Stimulated activated memory B cell treated with anti-CD40 and anti-IgM and Interleukin-4, amounts not matched to agents 10 μg/mL and 1 μg/mL and 100 μg/mL, for 72 hours (primary cell): Measurements from ENCODE around the gene ZNF316.
A peak's percentile ranks its signal among the peaks of the same experiment; 100 is the strongest.

Experiments used
- ATAC-seq: fragments of 150-1000 bp; cut with Tn5 transposase; 2 replicates; pipeline ENCODE4 v1.10.0; 2021
- H3K27ac Mint-ChIP-seq: one replicate; pipeline ENCODE4 v1.8.0; 2022; ENCODE audit warnings: mild to moderate bottlenecking, mixed read lengths
- H3K27me3 Mint-ChIP-seq: one replicate; pipeline ENCODE4 v1.8.0; 2022; ENCODE audit warnings: mixed read lengths
- H3K36me3 Mint-ChIP-seq: one replicate; pipeline ENCODE4 v1.8.0; 2022; ENCODE audit warnings: mixed read lengths
- H3K4me1 Mint-ChIP-seq: one replicate; pipeline ENCODE4 v1.8.0; 2022; ENCODE audit warnings: mixed read lengths
- H3K4me3 Mint-ChIP-seq: one replicate; pipeline ENCODE4 v1.8.0; 2022; ENCODE audit warnings: mild to moderate bottlenecking, moderate library complexity, mixed read lengths
- H3K9me3 Mint-ChIP-seq: one replicate; pipeline ENCODE4 v1.8.0; 2022; ENCODE audit warnings: mixed read lengths

ZNF316 gene

DNA sequence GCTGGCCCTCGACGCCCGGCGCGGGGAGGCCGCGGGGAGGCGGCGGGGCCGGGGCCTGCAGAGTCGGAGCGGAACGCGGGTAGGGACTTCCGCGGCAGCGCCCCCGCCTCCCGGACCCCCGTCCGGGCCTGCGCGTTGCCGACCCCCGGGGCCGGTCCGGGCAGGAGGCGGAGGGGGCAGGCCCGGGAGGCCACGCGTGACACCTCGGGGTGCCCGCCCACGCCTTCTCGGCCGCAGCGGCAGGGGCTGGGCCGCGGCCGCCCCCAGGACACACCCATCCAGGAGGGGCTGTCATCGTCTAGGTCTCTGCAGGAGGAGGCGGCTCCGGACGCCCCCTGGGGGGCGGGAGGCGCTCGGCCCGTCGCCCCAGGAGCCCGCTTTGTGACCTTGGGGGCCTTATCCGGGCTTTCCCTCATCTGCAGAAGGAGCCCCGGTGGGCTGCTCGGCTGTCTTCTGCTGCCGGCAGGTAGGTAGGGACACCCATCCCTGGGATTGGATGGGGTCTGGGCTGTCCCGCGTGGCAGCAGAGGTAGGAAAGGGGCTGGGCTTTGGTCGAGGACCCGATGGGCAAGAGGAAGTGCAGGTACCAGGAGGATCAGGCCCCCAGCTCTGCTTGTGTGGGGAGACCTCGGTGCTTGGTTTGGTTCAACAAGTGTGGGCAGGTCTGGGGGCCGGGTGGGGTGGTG, 569 bp downstream of the ZNF316 start:
- Mint-ChIP-seq H3K9me3 (peaks cover 3% of the 10 kb centered on the region), H3K4me3 (peak overlapping the region; percentile 88), H3K36me3 (peaks cover 31% of the 10 kb centered on the region), H3K27me3 (no peaks in the 10 kb centered on the region), H3K4me1 (peaks cover 47% of the 10 kb centered on the region), H3K27ac (peak overlapping the region; percentile 79)
- peak; percentile 80 for ATAC-seq

DNA sequence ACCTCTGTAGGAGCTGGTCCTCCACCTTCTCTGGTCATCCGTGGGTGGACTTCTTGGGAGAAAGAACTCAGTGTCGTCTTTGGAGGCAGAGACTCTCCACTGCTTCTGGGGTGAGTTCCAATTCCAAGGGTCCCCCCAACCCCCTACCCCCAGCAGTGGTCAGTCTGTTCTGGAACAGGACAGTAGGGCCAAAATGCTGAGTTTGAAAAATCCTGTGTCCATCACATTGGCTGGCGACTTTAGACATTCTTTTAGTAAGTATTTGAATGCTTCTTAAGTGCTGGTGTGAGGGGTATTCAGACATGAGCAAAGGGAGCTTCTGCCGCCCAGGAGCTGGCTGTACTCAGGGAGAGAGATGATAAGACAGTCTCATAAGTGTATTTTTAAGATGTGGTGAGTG, 1.9 kb downstream of the ZNF316 start:
- ATAC-seq = no peak
- Mint-ChIP-seq H3K27me3 (no peaks in the 10 kb centered on the region), H3K27ac (peak overlapping the region; percentile 79), H3K36me3 (peaks cover 41% of the 10 kb centered on the region), H3K9me3 (peaks cover 3% of the 10 kb centered on the region), H3K4me3 (no peak overlapping the region), H3K4me1 (peaks cover 47% of the 10 kb centered on the region)

DNA sequence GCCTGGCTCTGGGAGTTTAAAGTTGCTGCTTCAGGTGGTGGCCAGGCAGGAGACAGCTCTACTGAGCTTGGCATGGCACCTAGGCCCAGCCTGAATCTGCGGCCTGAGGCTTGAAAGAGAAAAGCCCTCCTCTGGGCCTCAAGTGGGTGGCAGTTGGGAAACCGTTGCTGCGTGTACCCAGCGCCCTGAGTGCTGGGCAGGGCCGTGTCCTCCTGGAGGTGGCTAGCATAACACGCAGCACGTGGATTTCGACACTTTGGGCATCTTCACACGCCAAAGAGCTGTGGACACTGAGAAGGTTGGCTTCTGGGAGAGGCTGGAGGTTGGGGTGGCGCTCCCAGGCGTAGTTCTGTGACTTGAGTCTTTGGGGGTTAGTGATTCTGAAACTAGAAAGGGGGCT, 2.5 kb downstream of the ZNF316 start:
- Mint-ChIP-seq H3K36me3 (peaks cover 46% of the 10 kb centered on the region), H3K27ac (peak overlapping the region; percentile 57)

DNA sequence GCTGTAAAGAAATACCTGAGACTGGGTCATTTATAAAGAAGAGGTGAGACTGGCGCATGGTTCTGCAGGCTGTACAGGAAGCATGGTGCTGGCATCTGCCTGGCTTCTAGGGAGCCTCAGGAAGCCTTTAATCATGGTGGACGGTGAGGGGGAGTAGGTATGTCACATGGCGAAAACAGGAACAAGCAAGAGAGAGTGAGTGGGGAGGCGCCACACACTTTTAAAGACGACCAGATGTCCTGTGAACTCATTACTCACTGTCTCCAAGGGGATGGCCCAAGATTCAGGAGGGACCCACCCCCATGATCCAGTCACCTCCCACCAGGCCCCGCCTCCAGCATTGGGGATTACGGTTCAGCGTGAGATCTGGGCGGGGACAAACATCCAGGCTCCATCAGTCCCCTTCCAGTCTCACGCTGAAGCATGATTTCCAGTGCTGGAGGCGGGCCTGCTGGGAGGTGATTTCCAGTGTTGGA, 3.2 kb downstream of the ZNF316 start:
- Mint-ChIP-seq H3K4me3 (no peak overlapping the region), H3K36me3 (peaks cover 52% of the 10 kb centered on the region), H3K4me1 (peaks cover 47% of the 10 kb centered on the region), H3K27ac (peak overlapping the region; percentile 57), H3K27me3 (no peaks in the 10 kb centered on the region), H3K9me3 (peaks cover 3% of the 10 kb centered on the region)
- ATAC-seq = no peak

More for the DNA sequence above, 2.5 kb downstream of the ZNF316 start:
- ATAC-seq = no peak
- Mint-ChIP-seq H3K4me3 (no peak overlapping the region), H3K27me3 (no peaks in the 10 kb centered on the region), H3K9me3 (peaks cover 3% of the 10 kb centered on the region), H3K4me1 (peaks cover 47% of the 10 kb centered on the region)

DNA sequence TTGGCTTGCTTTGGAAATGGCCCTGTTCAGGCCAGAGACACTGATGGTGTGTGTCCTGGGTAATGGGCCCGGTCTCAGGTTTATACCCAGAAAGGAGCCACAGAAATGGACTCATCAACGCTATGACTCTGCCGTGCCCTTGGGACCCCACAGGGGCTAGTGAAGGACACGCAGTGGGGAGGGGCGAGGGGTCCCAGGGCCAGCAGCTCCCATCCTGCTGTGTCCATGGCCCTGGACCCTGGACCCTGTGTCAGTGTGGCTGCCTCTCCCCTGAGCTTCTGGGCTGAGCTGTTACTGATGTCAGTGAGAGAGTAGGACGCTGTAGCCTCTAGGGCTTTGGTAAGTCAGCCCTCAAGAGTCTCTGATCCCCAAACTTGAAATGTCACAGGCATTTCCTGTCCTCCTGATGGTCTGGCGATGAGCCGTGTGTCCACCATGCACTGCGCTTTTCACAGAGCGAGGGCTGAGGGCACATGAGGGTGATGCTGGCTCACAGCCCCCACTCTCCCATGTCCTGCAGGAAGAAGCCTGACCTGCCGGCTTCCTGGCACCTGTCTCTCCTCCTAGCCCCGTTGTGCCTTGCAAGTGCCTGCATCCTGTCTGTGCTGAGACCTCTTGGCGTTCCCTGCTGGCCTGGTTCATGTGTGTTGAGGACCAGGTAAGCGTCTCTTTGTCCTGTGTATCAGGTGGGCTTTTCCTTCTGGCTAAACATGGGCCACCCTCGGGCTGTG, 4.4 kb downstream of the ZNF316 start:
- peaks cover 42% of the 10 kb centered on the region for H3K4me1 Mint-ChIP-seq
- peaks cover 63% of the 10 kb centered on the region for H3K36me3 Mint-ChIP-seq
- no peak overlapping the region for H3K4me3 Mint-ChIP-seq
- H3K27me3 Mint-ChIP-seq = no peaks in the 10 kb centered on the region
- peaks cover 3% of the 10 kb centered on the region for H3K9me3 Mint-ChIP-seq
- H3K27ac Mint-ChIP-seq = peak overlapping the region; percentile 17
- no peak for ATAC-seq

DNA sequence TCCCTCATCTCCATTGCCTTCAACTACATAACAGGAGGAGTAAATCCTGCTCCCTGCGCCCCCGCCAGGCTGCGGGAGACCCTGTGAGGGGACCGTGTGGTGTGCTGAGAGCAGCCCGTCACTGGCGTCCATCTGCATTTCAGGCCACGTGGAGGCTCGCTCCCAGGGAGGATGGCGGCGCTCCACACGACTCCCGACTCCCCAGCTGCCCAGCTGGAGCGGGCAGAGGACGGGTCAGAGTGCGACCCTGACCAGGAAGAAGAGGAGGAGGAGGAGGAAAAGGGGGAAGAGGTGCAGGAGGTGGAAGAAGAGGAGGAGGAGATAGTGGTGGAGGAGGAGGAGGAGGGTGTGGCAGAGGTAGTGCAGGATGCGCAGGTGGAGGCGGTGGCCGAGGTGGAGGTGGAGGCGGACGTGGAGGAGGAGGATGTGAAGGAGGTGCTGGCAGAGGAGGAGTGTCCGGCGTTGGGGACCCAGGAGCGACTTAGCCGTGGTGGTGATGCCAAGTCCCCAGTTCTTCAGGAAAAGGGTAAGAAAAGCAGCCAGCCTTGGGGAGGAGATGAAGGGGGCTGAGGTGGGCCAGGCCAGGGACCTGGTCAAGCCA, 5.2 kb downstream of the ZNF316 start:
- Mint-ChIP-seq H3K27ac (peak overlapping the region; percentile 17), H3K4me1 (peaks cover 41% of the 10 kb centered on the region), H3K4me3 (no peak overlapping the region), H3K27me3 (no peaks in the 10 kb centered on the region), H3K36me3 (peaks cover 72% of the 10 kb centered on the region), H3K9me3 (peaks cover 3% of the 10 kb centered on the region)
- no peak for ATAC-seq

DNA sequence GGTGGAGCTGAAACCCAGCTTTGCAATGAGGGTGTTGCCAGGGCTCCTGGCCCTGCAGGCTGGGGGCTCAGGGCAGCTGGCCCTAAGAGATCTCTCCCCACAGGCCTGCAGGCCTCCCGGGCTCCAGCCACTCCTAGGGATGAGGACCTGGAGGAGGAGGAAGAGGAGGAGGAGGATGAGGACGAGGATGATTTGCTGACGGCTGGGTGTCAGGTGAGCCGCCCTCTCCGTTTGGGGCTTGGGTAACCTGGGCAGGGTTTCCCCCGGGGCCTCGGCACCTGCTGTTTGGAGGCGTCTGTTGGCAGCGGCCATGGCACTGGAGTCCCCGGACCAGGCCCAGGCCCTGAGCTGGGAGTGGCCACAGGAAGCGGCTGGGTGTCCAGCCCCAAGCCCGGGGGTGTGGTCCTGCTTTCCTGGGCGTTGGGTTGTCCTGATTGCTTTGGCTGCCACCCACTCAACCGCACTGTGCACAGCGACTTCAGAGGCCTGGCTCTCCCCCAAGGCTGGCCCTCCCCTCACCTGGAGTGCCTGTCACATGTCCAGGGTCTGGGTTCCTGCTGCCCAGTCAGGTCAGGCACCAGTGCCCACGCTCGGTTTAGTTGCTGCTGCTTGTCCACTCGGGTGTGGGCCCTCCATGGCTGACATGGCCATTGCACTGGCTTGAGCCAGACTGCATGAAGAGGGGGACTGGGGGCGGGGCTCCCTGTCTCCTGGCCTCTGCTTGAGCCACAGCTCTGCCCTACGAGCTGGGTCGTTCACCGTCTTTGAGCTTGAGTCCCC, 5.9 kb downstream of the ZNF316 start:
- no peak overlapping the region for H3K4me3 Mint-ChIP-seq
- no peak for ATAC-seq
- H3K27me3 Mint-ChIP-seq = no peaks in the 10 kb centered on the region
- H3K36me3 Mint-ChIP-seq = peaks cover 79% of the 10 kb centered on the region
- peaks cover 36% of the 10 kb centered on the region for H3K4me1 Mint-ChIP-seq
- H3K27ac Mint-ChIP-seq = no peak overlapping the region
- H3K9me3 Mint-ChIP-seq = peaks cover 3% of the 10 kb centered on the region

DNA sequence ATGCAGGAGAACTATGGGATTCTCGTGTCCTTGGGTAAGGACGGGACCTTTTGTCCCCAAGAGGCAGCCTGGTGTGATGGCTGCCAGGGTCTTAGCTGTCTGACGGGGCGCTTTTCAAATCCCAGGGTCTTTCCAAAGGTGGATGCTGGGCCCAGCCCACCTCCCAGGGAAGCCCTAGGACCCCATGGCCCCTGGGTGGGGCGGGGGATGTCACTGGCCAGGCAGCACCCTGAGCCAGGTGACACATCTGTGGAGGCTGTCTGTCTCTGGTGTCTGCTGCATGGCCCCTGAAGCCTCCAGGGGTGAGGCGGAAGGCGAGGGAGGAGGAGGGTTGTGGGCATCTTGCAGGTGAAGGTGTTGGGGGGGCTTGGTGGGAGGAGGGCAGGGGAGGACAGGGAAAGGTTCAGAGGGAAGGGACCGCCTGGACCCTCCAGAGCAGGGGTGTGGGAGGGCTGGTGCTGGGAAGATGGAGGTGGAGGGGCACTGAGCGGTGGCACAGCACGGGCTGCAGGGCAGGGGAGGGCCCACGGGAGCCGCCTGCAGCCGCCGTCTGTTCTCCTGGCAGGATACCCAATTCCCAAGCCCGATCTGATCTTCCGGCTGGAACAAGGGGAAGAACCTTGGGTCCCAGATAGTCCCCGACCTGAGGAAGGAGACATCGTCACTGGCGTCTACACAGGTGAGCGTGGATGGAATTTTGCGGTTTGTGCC, 7.0 kb downstream of the ZNF316 start:
- Mint-ChIP-seq H3K27me3 (no peaks in the 10 kb centered on the region), H3K36me3 (peaks cover 87% of the 10 kb centered on the region), H3K27ac (no peak overlapping the region), H3K4me3 (no peak overlapping the region), H3K4me1 (peaks cover 25% of the 10 kb centered on the region), H3K9me3 (peaks cover 2% of the 10 kb centered on the region)
- ATAC-seq = peak; percentile 18

DNA sequence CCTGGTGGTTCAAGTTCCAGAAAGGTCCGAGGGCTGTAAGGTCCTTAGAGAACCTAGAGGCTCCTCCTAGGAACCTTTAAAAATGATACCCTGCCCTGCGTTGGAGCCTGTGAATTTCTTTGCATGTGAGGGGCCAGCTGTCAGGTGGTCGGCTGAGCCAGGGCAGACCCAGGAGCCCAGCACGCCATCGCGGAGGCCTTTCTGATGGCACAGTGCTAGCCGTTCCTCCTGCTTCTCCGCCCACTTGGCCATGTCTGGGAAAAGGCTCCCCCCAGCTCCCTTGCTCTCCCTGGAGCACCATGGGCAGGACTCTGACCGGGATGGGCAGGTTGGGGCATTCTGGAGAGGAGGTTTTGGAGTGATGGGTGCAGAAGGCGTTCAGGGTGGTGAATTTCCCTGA, 7.6 kb downstream of the ZNF316 start:
- peaks cover 84% of the 10 kb centered on the region for H3K36me3 Mint-ChIP-seq
- no peak for ATAC-seq
- peaks cover 19% of the 10 kb centered on the region for H3K4me1 Mint-ChIP-seq

DNA sequence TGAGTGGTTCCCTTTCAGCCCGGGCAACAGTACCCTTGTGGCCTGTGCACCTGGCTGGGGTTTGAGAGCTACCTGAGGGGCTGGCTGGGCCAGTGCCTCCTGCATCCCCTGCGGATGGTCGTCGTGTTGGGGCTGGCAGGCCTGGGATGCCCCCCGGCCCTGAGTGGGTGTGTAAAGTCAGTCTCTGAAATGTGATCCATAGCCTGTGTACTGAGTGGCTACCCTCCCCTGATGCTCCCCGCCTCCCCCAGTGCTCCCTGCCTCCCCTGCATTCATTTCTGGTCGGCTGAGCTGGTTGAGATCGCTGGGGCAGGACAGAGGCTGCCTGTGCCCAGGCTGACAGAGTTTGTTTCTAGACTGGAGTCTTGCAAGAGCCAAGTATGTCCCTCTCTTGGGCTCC, 9.3 kb downstream of the ZNF316 start:
- peaks cover 7% of the 10 kb centered on the region for H3K4me1 Mint-ChIP-seq
- no peaks in the 10 kb centered on the region for H3K27me3 Mint-ChIP-seq
- no peak overlapping the region for H3K4me3 Mint-ChIP-seq
- H3K27ac Mint-ChIP-seq = no peak overlapping the region
- peaks cover 92% of the 10 kb centered on the region for H3K36me3 Mint-ChIP-seq
- no peak for ATAC-seq
- no peaks in the 10 kb centered on the region for H3K9me3 Mint-ChIP-seq

More for the DNA sequence above, 7.6 kb downstream of the ZNF316 start:
- H3K27ac Mint-ChIP-seq = no peak overlapping the region
- H3K4me3 Mint-ChIP-seq = no peak overlapping the region
- H3K27me3 Mint-ChIP-seq = no peaks in the 10 kb centered on the region
- no peaks in the 10 kb centered on the region for H3K9me3 Mint-ChIP-seq

DNA sequence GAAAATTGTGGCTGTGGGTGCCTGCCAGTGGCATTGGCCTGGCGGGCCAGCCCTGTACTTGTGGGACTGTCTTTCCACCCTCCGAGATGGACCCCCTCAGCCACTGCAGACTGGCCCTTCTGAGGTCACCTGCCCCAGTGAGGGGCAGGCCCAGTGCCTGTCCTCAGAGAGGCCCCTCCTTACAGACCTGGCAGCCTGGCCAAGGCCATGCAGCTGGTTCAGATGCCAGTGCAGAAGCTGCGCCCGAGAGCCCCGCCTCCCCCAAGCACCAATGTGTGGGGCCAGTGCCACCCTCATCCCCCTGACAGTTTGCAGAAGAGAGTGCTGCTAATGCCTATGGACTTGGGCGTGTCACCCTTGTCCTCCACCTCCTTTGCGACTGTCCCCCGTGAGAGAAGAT, 10.0 kb downstream of the ZNF316 start:
- H3K9me3 Mint-ChIP-seq = no peaks in the 10 kb centered on the region
- peaks cover under 1% of the 10 kb centered on the region for H3K4me1 Mint-ChIP-seq
- no peaks in the 10 kb centered on the region for H3K27me3 Mint-ChIP-seq
- H3K4me3 Mint-ChIP-seq = no peak overlapping the region
- ATAC-seq = no peak
- H3K36me3 Mint-ChIP-seq = peaks cover 92% of the 10 kb centered on the region
- no peak overlapping the region for H3K27ac Mint-ChIP-seq

DNA sequence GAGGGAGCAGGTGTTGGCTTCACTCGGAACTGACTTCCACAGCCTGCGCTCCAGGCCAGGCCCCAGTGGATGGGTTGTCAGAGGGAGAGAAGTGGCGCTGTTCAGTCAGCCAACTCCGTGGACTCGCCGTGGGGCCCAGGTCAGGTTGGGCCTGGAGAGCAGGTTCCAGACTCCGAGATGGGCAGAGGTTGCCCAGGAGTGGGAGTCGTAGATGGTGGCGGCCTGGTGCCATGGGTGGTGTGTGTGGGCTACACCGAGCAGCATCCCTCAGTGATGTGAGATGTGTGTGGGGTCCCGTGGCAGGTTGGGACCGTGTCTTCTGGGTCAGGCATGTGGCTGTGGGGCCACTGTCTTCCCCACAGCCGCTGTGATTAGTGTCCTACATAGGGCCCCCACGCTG, 10.4 kb downstream of the ZNF316 start:
- no peak overlapping the region for H3K27ac Mint-ChIP-seq
- no peaks in the 10 kb centered on the region for H3K9me3 Mint-ChIP-seq
- H3K4me1 Mint-ChIP-seq = no peaks in the 10 kb centered on the region
- no peaks in the 10 kb centered on the region for H3K27me3 Mint-ChIP-seq
- ATAC-seq = no peak
- H3K36me3 Mint-ChIP-seq = peaks cover 91% of the 10 kb centered on the region
- H3K4me3 Mint-ChIP-seq = no peak overlapping the region

DNA sequence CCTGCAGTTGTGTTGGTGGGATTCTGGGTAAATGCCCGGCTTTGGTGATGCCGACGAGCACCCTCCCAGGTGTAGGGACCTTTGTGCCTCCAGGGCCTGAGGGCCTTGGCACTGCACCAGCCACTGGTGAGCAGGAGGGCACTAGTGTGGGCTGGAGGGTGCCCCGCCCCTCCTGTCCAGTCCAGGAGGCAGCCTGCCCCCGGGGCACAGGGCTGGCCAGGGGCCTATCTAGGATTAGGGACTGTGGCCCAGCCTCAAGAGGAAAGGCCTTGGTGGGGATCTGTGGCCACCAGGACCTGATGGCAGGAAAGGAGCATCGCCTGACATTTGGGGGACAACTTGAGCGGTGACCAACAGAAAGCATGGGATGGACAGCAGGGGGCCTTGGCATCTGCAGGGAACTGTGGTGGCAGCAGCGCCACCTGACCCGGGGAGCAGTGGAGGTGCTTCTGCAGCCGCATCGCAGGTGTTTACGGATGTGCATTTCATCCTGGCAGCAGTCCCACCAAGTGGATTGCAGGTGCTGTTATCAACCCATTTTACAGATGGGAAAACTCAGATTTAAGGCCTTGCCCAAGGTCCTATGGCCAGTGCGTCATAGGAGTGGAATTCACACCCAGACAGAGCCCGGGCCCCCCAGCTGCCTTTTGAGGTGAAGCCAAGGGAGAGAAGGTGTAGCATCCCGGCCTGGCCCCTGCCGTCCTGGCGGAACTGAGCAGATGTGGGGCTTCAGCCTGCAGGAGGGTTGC, 11.1 kb downstream of the ZNF316 start:
- Mint-ChIP-seq H3K27me3 (no peaks in the 10 kb centered on the region), H3K36me3 (peaks cover 87% of the 10 kb centered on the region), H3K4me1 (no peaks in the 10 kb centered on the region), H3K27ac (no peak overlapping the region), H3K9me3 (no peaks in the 10 kb centered on the region), H3K4me3 (no peak overlapping the region)
- ATAC-seq = no peak

DNA sequence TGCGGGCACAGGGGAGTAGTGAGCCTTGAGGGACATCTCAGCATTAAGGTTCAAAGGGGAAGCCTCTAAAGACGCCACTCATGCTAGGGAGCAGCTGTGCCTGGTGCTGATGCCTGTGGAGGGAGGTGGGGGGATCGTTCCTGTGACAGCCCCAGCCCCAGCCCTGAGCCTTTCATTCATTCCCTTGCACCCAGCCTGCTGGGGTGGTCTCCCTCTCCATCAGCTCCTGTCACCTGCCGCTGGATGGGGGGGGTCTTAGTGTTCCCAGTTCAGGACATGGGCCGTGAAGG, 11.6 kb downstream of the ZNF316 start:
- Mint-ChIP-seq H3K27me3 (no peaks in the 10 kb centered on the region), H3K4me3 (no peak overlapping the region), H3K4me1 (no peaks in the 10 kb centered on the region), H3K36me3 (peaks cover 82% of the 10 kb centered on the region), H3K9me3 (no peaks in the 10 kb centered on the region), H3K27ac (no peak overlapping the region)
- no peak for ATAC-seq
